GM12878 (cell line): ENCODE measurements around the gene ZNF44. TPM values are rescaled to one million over a fixed set of nuclear protein-coding genes. Genes with fewer than 3 reads are reported as not detected.

Experiments
- ATAC-seq: fragments of 200-7000 bp; cut with Tn5 transposase; 3 replicates; pipeline ENCODE4 v1.9.1; 2020; ENCODE audit warnings: mild to moderate bottlenecking, moderate library complexity
- BruUV-seq: library from RNA; stranded (reverse); fragments of 400-500 nt; replicated peaks from 2 replicates; lab custom pipeline; 2021; lab: Mats Ljungman, UMichigan
- CTCF ChIA-PET: fragments of 300-600 bp; sonication (Branson Sonifier 250); formaldehyde crosslinking; extraction: SDS; loops from one replicate; lab custom pipeline; 2021; ENCODE audit warnings: inconsistent platforms; lab: Yijun Ruan, JAX
- POLR2A ChIA-PET: fragments of 350-600 bp; formaldehyde crosslinking; extraction: SDS; loops from one replicate; lab custom pipeline; 2021; ENCODE audit warnings: inconsistent platforms; lab: Charles Lee
- RAD21 ChIA-PET: fragments of 300-600 bp; sonication (Branson Sonifier 250); formaldehyde crosslinking; loops from one replicate; lab custom pipeline; 2023; ENCODE audit warnings: antibody characterized with exemption; ENCODE audit not compliant: unreplicated experiment; lab: Charles Lee
- SMC1A ChIA-PET: fragments of 300-600 bp; sonication (Branson Sonifier 250); formaldehyde crosslinking; loops from one replicate; lab custom pipeline; 2023; ENCODE audit not compliant: unreplicated experiment, uncharacterized antibody; lab: Charles Lee
- DNase-seq: peaks from one replicate; pipeline ENCODE4 v3.0.0-alpha.2; 2011; ENCODE audit warnings: low read depth, low spot score
- FAIRE-seq: peaks from 3 replicates; lab custom pipeline; 2011; peaks lifted over from hg19 to GRCh38; lab: Jason Lieb, UNC
- H2AFZ ChIP-seq: 2 replicates; pipeline ENCODE4 v1.6.0; 2011; ENCODE audit warnings: low read depth, low read length, control low read depth; ENCODE audit not compliant: control insufficient read depth
- H3K27ac ChIP-seq: 2 replicates; pipeline ENCODE4 v1.5.1; 2011; ENCODE audit warnings: control low read depth; ENCODE audit not compliant: control insufficient read depth, insufficient read depth
- H3K27me3 ChIP-seq, 2 experiments: replicated peaks in 1 of 2; 2 replicates each; pipeline versions ENCODE4 v1.6.0 to v1.6.1; 2011; ENCODE audit warnings: low read length in 1 of 2; ENCODE audit not compliant: control insufficient read depth in 2 of 2, insufficient read depth in 2 of 2
- H3K36me3 ChIP-seq, 2 experiments: 2 replicates each; pipeline ENCODE4 v1.5.1; 2011; ENCODE audit warnings: low read length in 1 of 2; ENCODE audit not compliant: control insufficient read depth in 2 of 2, insufficient read depth in 2 of 2
- H3K4me1 ChIP-seq: 2 replicates; pipeline ENCODE4 v1.6.1; 2011; ENCODE audit warnings: mild to moderate bottlenecking, low read length, moderate library complexity, mixed read lengths; ENCODE audit not compliant: control insufficient read depth, insufficient read depth
- H3K4me2 ChIP-seq: 2 replicates; pipeline ENCODE4 v1.6.0; 2011; ENCODE audit warnings: control low read depth; ENCODE audit not compliant: control insufficient read depth, insufficient read depth
- H3K4me3 ChIP-seq: fragments of 200-600 bp; sonication (generic); 2 replicates; pipeline ENCODE4 v1.5.1; 2016
- H3K79me2 ChIP-seq: 2 replicates; pipeline ENCODE4 v1.6.0; 2011; ENCODE audit warnings: low read length; ENCODE audit not compliant: control insufficient read depth, insufficient read depth
- H3K9ac ChIP-seq: 2 replicates; pipeline ENCODE4 v1.8.0; 2011; ENCODE audit warnings: low read length, control low read depth, mixed read lengths; ENCODE audit not compliant: control insufficient read depth, insufficient read depth
- H3K9me3 ChIP-seq: replicated peaks from 3 replicates; pipeline ENCODE4 v1.5.1; 2011; ENCODE audit warnings: mild to moderate bottlenecking, low read length; ENCODE audit not compliant: control insufficient read depth, insufficient read depth
- H4K20me1 ChIP-seq: 2 replicates; pipeline ENCODE4 v1.6.0; 2011; ENCODE audit not compliant: control insufficient read depth, insufficient read depth
- CBX3 ChIP-seq: fragments of 200-600 bp; sonication (generic); IDR thresholded peaks from 2 replicates; pipeline ENCODE4 v1.6.1; 2016; ENCODE audit warnings: low read depth, borderline replicate concordance
- CEBPB ChIP-seq, 2 experiments: fragments of 150-350 bp in 1 of 2; IDR thresholded peaks; 2 replicates each; pipeline ENCODE4 v1.6.1; 2012 to 2014; ENCODE audit warnings: low read depth in 2 of 2, low read length in 2 of 2, borderline replicate concordance in 1 of 2, inconsistent platforms in 1 of 2
- CHD1 ChIP-seq: IDR thresholded peaks from 2 replicates; pipeline ENCODE4 v1.6.1; 2012; ENCODE audit warnings: low read depth, low read length, improper control_type of control experiment
- HDAC2 ChIP-seq: fragments of 200-600 bp; sonication (generic); IDR thresholded peaks from 2 replicates; pipeline ENCODE4 v1.6.1; 2017
- MTA2 ChIP-seq: fragments of 450-650 bp; IDR thresholded peaks from 2 replicates; pipeline ENCODE4 v1.6.1; 2016; ENCODE audit warnings: low read depth, mild to moderate bottlenecking, moderate library complexity
- PAX5 ChIP-seq: IDR thresholded peaks from 2 replicates; pipeline ENCODE4 v1.6.1; 2011; ENCODE audit warnings: low read depth, low read length, borderline replicate concordance
- RCOR1 ChIP-seq: conservative IDR thresholded peaks from 2 replicates; pipeline ENCODE4 v1.6.1; 2012; ENCODE audit warnings: low read depth, low read length, improper control_type of control experiment
- SMARCA5 ChIP-seq: fragments of 450-650 bp; IDR thresholded peaks from 2 replicates; pipeline ENCODE4 v1.6.1; 2017; ENCODE audit warnings: mild to moderate bottlenecking
- SP1 ChIP-seq: IDR thresholded peaks from one replicate; pipeline ENCODE4 v1.6.1; 2011; ENCODE audit warnings: low read depth, low read length
- SREBF1 ChIP-seq: IDR thresholded peaks from 2 replicates; pipeline ENCODE4 v1.6.1; 2012; ENCODE audit warnings: mild to moderate bottlenecking, low read length
- TAF1 ChIP-seq: IDR thresholded peaks from 2 replicates; pipeline ENCODE4 v1.6.1; 2011; ENCODE audit warnings: mild to moderate bottlenecking, low read depth, low read length, borderline replicate concordance
- TCF7 ChIP-seq: IDR thresholded peaks from 2 replicates; pipeline ENCODE4 v1.6.1; 2014; ENCODE audit warnings: antibody characterized with exemption, borderline replicate concordance
- ZNF207 ChIP-seq: fragments of 450-650 bp; IDR thresholded peaks from 2 replicates; pipeline ENCODE4 v1.6.1; 2014; ENCODE audit warnings: antibody characterized with exemption, mild to moderate bottlenecking, borderline replicate concordance
- ZNF217 ChIP-seq: fragments of 450-650 bp; IDR thresholded peaks from 2 replicates; pipeline ENCODE4 v1.6.1; 2017; ENCODE audit warnings: antibody characterized with exemption, mild to moderate bottlenecking
- ZNF687 ChIP-seq: fragments of 450-650 bp; IDR thresholded peaks from 2 replicates; pipeline ENCODE4 v1.6.1; 2017; ENCODE audit warnings: mild to moderate bottlenecking, moderate library complexity
- ZSCAN29 ChIP-seq: fragments of 450-650 bp; IDR thresholded peaks from 2 replicates; pipeline ENCODE4 v1.6.1; 2017; ENCODE audit warnings: mild to moderate bottlenecking, moderate library complexity
- WGBS: methylation state at CpG from one replicate; pipeline ENCODE4 v1.1.6; 2016; ENCODE audit warnings: low lambda C conversion rate; ENCODE audit not compliant: insufficient replicate concordance, insufficient coverage; ENCODE audit errors: missing lambda C conversion rate; 5-methylcytosine and 5-hydroxymethylcytosine counted together
- in situ Hi-C: fragments of 300-500 bp; cut with MboI; formaldehyde crosslinking; loops from 9 replicates; pipeline ENCODE4 v1.14.3; 2018; ENCODE audit warnings: mixed read lengths
- intact Hi-C: fragments of 100-400 bp; cut with micrococcal nuclease; formaldehyde crosslinking; loops from one replicate; pipeline ENCODE4 v1.14.2; 2022; ENCODE audit not compliant: unreplicated experiment
- polyA plus RNA-seq, 11 experiments: library from polyadenylated mRNA; depleted of rRNA in 4 of 11; unstranded in 6 of 11; stranded (reverse) in 5 of 11; fragments of >200 nt; fragmentation: Nextera tagmentation in 4 of 11; fragmentation: Illumina TruSeq in 1 of 11; extraction: Ambion mirVana in 4 of 11; extraction: Trizol in 1 of 11; gene quantifications; 1 replicate in 1 of 11; 2 replicates in 10 of 11; pipeline versions ENCODE4 v1.2.1 to v1.2.3, GENCODE V29; 2011 to 2016; ENCODE audit warnings: inconsistent platforms in 2 of 11, missing spikeins in 2 of 11, low read depth in 1 of 11
- total RNA-seq, 4 experiments: library from RNA; depleted of rRNA in 3 of 4; stranded (reverse); fragments of >200 nt in 3 of 4; fragmentation: Illumina TruSeq in 1 of 4; extraction: Trizol in 1 of 4; gene quantifications; 2 replicates each; pipeline versions ENCODE4 v1.2.1 to v1.2.3, GENCODE V29; 2013 to 2021
- TF ChIP-seq, protein P1 (sequence below): fragments of 450-650 bp; IDR thresholded peaks from 2 replicates; pipeline ENCODE4 v1.6.1; 2018; ENCODE audit warnings: borderline replicate concordance, mild to moderate bottlenecking; ENCODE audit not compliant: partially characterized antibody
- TF ChIP-seq, protein P2 (sequence below): fragments of 450-650 bp; IDR thresholded peaks from 2 replicates; pipeline ENCODE4 v1.6.1; 2017; ENCODE audit warnings: antibody characterized with exemption, mild to moderate bottlenecking, moderate library complexity

The ZNF44 gene
- total and polyA plus RNA-seq, 10 of the 15 experiments (the other 5 are each of a cell fraction or from before 2014, with no cell fraction given): 3.7 to 11.3 (median 5.4) TPM

DNA sequence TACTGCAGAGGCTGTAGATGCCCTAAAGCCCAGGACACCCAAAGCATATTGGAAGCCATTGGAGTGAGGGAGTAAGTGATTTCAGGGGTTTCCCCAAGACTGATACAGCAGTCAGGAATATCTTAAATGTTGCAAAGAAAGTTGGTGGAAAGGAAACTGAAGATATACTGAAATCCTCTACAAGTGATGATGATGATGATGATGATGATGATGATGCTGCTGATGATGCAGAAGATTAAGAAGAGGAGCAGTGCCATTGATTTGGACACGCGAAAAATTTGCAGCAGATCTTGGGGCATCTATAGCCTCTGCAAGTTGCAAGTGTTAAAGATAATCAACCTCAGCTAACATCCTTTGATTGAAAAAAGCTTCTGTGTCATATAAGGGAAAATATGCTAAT, 23.8 kb downstream of the ZNF44 start:
- H3K9ac ChIP-seq: no peak overlapping the region
- ChIA-PET POLR2A (no interaction called here), SMC1A (interaction anchor here (0.6 kb wide), 1 partner anchor 108 kb away, joined by 3 read pairs; the partner anchor contains the start of gene ZNF136), CTCF (no interaction called here), RAD21 (no interaction called here)
- DNase-seq (no peak), ATAC-seq (no peak), FAIRE-seq (no peak)
- BruUV-seq: no TSS peak
- 100% methylated on average over 2 of the region's 2 CpGs for WGBS
- in situ Hi-C loops (no loop called here), intact Hi-C loops (no loop called here)
- no peaks in the 10 kb centered on the region for H3K4me1 ChIP-seq
- no peak for TF ChIP-seq SMARCA5
- TF ChIP-seq ZNF207: no peak
- TF ChIP-seq, protein P1, sequence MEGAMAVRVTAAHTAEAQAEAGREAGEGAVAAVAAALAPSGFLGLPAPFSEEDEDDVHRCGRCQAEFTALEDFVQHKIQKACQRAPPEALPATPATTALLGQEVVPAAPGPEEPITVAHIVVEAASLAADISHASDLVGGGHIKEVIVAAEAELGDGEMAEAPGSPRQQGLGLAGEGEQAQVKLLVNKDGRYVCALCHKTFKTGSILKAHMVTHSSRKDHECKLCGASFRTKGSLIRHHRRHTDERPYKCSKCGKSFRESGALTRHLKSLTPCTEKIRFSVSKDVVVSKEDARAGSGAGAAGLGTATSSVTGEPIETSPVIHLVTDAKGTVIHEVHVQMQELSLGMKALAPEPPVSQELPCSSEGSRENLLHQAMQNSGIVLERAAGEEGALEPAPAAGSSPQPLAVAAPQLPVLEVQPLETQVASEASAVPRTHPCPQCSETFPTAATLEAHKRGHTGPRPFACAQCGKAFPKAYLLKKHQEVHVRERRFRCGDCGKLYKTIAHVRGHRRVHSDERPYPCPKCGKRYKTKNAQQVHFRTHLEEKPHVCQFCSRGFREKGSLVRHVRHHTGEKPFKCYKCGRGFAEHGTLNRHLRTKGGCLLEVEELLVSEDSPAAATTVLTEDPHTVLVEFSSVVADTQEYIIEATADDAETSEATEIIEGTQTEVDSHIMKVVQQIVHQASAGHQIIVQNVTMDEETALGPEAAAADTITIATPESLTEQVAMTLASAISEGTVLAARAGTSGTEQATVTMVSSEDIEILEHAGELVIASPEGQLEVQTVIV: no peak
- no peak for TF ChIP-seq HDAC2
- no peak for TF ChIP-seq TCF7
- no peak for TF ChIP-seq SP1
- TF ChIP-seq ZNF217: no peak
- TF ChIP-seq CHD1: no peak
- TF ChIP-seq CBX3: no peak
- TF ChIP-seq ZNF687: no peak
- no peak for TF ChIP-seq ZSCAN29
- TF ChIP-seq TAF1: no peak
- TF ChIP-seq RCOR1: no peak
- no peak for TF ChIP-seq CEBPB (IDR thresholded peaks at IDR 0.05; ENCODE audit: borderline replicate concordance in 1 of 2, low read depth in 2 of 2, low read length in 2 of 2)
- no peak for TF ChIP-seq PAX5
- TF ChIP-seq, protein P2, sequence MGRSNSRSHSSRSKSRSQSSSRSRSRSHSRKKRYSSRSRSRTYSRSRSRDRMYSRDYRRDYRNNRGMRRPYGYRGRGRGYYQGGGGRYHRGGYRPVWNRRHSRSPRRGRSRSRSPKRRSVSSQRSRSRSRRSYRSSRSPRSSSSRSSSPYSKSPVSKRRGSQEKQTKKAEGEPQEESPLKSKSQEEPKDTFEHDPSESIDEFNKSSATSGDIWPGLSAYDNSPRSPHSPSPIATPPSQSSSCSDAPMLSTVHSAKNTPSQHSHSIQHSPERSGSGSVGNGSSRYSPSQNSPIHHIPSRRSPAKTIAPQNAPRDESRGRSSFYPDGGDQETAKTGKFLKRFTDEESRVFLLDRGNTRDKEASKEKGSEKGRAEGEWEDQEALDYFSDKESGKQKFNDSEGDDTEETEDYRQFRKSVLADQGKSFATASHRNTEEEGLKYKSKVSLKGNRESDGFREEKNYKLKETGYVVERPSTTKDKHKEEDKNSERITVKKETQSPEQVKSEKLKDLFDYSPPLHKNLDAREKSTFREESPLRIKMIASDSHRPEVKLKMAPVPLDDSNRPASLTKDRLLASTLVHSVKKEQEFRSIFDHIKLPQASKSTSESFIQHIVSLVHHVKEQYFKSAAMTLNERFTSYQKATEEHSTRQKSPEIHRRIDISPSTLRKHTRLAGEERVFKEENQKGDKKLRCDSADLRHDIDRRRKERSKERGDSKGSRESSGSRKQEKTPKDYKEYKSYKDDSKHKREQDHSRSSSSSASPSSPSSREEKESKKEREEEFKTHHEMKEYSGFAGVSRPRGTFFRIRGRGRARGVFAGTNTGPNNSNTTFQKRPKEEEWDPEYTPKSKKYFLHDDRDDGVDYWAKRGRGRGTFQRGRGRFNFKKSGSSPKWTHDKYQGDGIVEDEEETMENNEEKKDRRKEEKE: no peak
- TF ChIP-seq SREBF1: no peak
- TF ChIP-seq MTA2: no peak
- H3K9me3 ChIP-seq: peaks cover 41% of the 10 kb centered on the region
- H3K4me2 ChIP-seq: no peak overlapping the region
- no peak overlapping the region for H3K4me3 ChIP-seq
- H3K79me2 ChIP-seq: no peaks in the 10 kb centered on the region
- H3K36me3 ChIP-seq: peaks cover 1 to 3% of the 10 kb centered on the region in 2 experiments; a peak in 2 of 4 replicates
- H3K27ac ChIP-seq: no peak overlapping the region
- no peaks in the 10 kb centered on the region for H4K20me1 ChIP-seq
- H3K27me3 ChIP-seq: no peaks in the 10 kb centered on the region
- no peak overlapping the region for H2AFZ ChIP-seq
